ENCODE data around the gene PPP1R12A. TPM values are rescaled to one million over a fixed set of nuclear protein-coding genes. Genes with fewer than 3 reads are reported as not detected.

PPP1R12A gene
- total RNA-seq, 4 donors from 2014 or later = 100 to 121 (median 113) TPM

GRCh38 chr12:79956896-79957295 lies 22.0 kb upstream of the PPP1R12A start:
- in situ Hi-C loops (cut with MboI; ENCODE audit: low pct_ligation_motif_present in 1 of 4, low pct_unique_long_range_greater_than_20kb in 1 of 4, low sequenced_read_pairs in 3 of 4) = no loop called here
- no peaks in the 10 kb centered on the region for H3K36me3 ChIP-seq

GRCh38 chr12:79955561-79955960 lies 20.7 kb upstream of the PPP1R12A start:
- Histone ChIP-seq H3K27ac (no peak overlapping the region), H3K27me3 (no peaks in the 10 kb centered on the region), H3K4me3 (no peak overlapping the region), H3K36me3 (no peaks in the 10 kb centered on the region), H3K4me1 (peaks cover 0 to 2% (median 0%) of the 10 kb centered on the region in 4 donors), H3K9me3 (peaks cover 0 to 3% of the 10 kb centered on the region in 2 donors)
- DNase-seq = no peak
- in situ Hi-C loops (cut with MboI; ENCODE audit: low pct_ligation_motif_present in 1 of 4, low pct_unique_long_range_greater_than_20kb in 1 of 4, low sequenced_read_pairs in 3 of 4) (no loop called here), intact Hi-C loops (cut with DNase I; ENCODE audit: low total_unique reads) (no loop called here)
- TF ChIP-seq EP300 (IDR thresholded peaks at IDR 0.05; ENCODE audit: low read depth) = no peak
- no peak for TF ChIP-seq CTCF (IDR thresholded peaks at IDR 0.05)
- no peak for TF ChIP-seq POLR2AphosphoS5 (IDR thresholded peaks at IDR 0.05)
- no peak for TF ChIP-seq POLR2A (IDR thresholded peaks at IDR 0.05)
- WGBS, 2 donors (ENCODE audit: low coverage in 1 of 2) = 82 to 86% methylated on average over 1 to 3 of the region's 3 CpGs

More at GRCh38 chr12:79956896-79957295, 22.0 kb upstream of the PPP1R12A start:
- H3K9me3 ChIP-seq = peaks cover 0 to 3% of the 10 kb centered on the region in 2 donors
- peaks cover 0 to 2% (median 0%) of the 10 kb centered on the region in 4 donors for H3K4me1 ChIP-seq
- intact Hi-C loops (cut with DNase I; ENCODE audit: low total_unique reads) = no loop called here
- WGBS, 2 donors (ENCODE audit: low coverage in 1 of 2) = 85 to 95% methylated on average over 4 of the region's 4 CpGs
- TF ChIP-seq EP300 (IDR thresholded peaks at IDR 0.05; ENCODE audit: low read depth) = no peak
- no peak for TF ChIP-seq CTCF (IDR thresholded peaks at IDR 0.05)
- no peak for TF ChIP-seq POLR2A (IDR thresholded peaks at IDR 0.05)
- no peak for TF ChIP-seq POLR2AphosphoS5 (IDR thresholded peaks at IDR 0.05)
- H3K27me3 ChIP-seq = no peaks in the 10 kb centered on the region
- no peak for DNase-seq
- H3K4me3 ChIP-seq = no peak overlapping the region
- H3K27ac ChIP-seq = no peak overlapping the region

GRCh38 chr12:79954037-79954610 lies 19.2 kb upstream of the PPP1R12A start:
- Histone ChIP-seq H3K27me3 (no peaks in the 10 kb centered on the region), H3K9me3 (peaks cover 0 to 3% of the 10 kb centered on the region in 2 donors), H3K4me1 (no peaks in the 10 kb centered on the region), H3K4me3 (no peak overlapping the region), H3K27ac (no peak overlapping the region), H3K36me3 (no peaks in the 10 kb centered on the region)
- in situ Hi-C loops (cut with MboI; ENCODE audit: low pct_ligation_motif_present in 1 of 4, low pct_unique_long_range_greater_than_20kb in 1 of 4, low sequenced_read_pairs in 3 of 4) (no loop called here), intact Hi-C loops (cut with DNase I; ENCODE audit: low total_unique reads) (no loop called here)
- no peak for TF ChIP-seq EP300 (IDR thresholded peaks at IDR 0.05; ENCODE audit: low read depth)
- no peak for TF ChIP-seq POLR2AphosphoS5 (IDR thresholded peaks at IDR 0.05)
- no peak for TF ChIP-seq CTCF (IDR thresholded peaks at IDR 0.05)
- TF ChIP-seq POLR2A (IDR thresholded peaks at IDR 0.05) = no peak
- 63 to 78% methylated on average over 1 to 2 of the region's 2 CpGs for WGBS, 2 donors (ENCODE audit: low coverage in 1 of 2)
- DNase-seq = no peak

GRCh38 chr12:79949098-79949497 lies 14.2 kb upstream of the PPP1R12A start:
- 92 to 100% methylated on average over 1 of the region's 1 CpG for WGBS, 2 donors (ENCODE audit: low coverage in 1 of 2)
- intact Hi-C loops (cut with DNase I; ENCODE audit: low total_unique reads) (no loop called here), in situ Hi-C loops (cut with MboI; ENCODE audit: low pct_ligation_motif_present in 1 of 4, low pct_unique_long_range_greater_than_20kb in 1 of 4, low sequenced_read_pairs in 3 of 4) (no loop called here)
- Histone ChIP-seq H3K9me3 (no peaks in the 10 kb centered on the region), H3K36me3 (no peaks in the 10 kb centered on the region), H3K27me3 (no peaks in the 10 kb centered on the region), H3K4me3 (no peak overlapping the region), H3K4me1 (peaks cover 0 to 8% (median 0%) of the 10 kb centered on the region in 4 donors), H3K27ac (no peak overlapping the region)
- DNase-seq = no peak
- TF ChIP-seq POLR2AphosphoS5 (IDR thresholded peaks at IDR 0.05) (no peak), POLR2A (IDR thresholded peaks at IDR 0.05) (no peak), EP300 (IDR thresholded peaks at IDR 0.05; ENCODE audit: low read depth) (no peak), CTCF (IDR thresholded peaks at IDR 0.05) (no peak)

Measured in transverse colon (tissue), 4 donors.